Urothelium cell line (cell line): ENCODE measurements around the gene DDX6.

ENCODE experiments used
- DNase-seq: peaks from one replicate; pipeline ENCODE4 v3.0.0; 2011; ENCODE audit warnings: low spot score, mixed read lengths
- FAIRE-seq: peaks from 2 replicates; lab custom pipeline; 2011; peaks lifted over from hg19 to GRCh38; lab: Jason Lieb, UNC

DDX6 gene

GRCh38 chr11:118705791-118706545 is 85.0 kb downstream of the DDX6 start:
- FAIRE-seq (no peak), DNase-seq (no peak)

GRCh38 chr11:118705111-118705741 is 85.7 kb downstream of the DDX6 start:
- DNase-seq (no peak), FAIRE-seq (no peak)

GRCh38 chr11:118703563-118704106 is 87.3 kb downstream of the DDX6 start:
- no peak for DNase-seq
- no peak for FAIRE-seq

- FAIRE-seq, result no peak
Observed at GRCh38 chr11:118699506-118700220, 91.3 kb downstream of the DDX6 start.

More at GRCh38 chr11:118699506-118700220, 91.3 kb downstream of the DDX6 start:
- no peak for DNase-seq
